Activated CD4-positive, alpha-beta T cell treated with anti-CD3 and anti-CD28 coated beads for 36 hours (primary cell): ENCODE data around the gene AAGAB. TPM values are rescaled to one million over a fixed set of nuclear protein-coding genes. Genes with fewer than 3 reads are reported as not detected.
"Not testable (repeated sequence)": the region's sequence is repeated elsewhere in the genome, so short reads cannot be mapped to it uniquely, and the experiment has no call there.

ENCODE experiments used
- ATAC-seq: fragments of 200-7000 bp; cut with Tn5 transposase; one replicate; pipeline ENCODE4 v1.10.0; 2021; ENCODE audit warnings: mild to moderate bottlenecking, moderate library complexity
- CTCF ChIA-PET: fragments of 350-600 bp; sonication (Branson Sonifier 250); formaldehyde crosslinking; loops from one replicate; lab custom pipeline; 2021; ENCODE audit warnings: antibody characterized with exemption; lab: Charles Lee
- POLR2A ChIA-PET: fragments of 350-600 bp; sonication (Branson Sonifier 250); formaldehyde crosslinking; loops from one replicate; lab custom pipeline; 2021; ENCODE audit warnings: antibody characterized with exemption, inconsistent platforms; lab: Charles Lee
- DNase-seq: peaks from one replicate; pipeline ENCODE4 v3.0.0-alpha.2; 2020
- H3K27ac Mint-ChIP-seq: one replicate; pipeline ENCODE4 v1.8.0; 2021; ENCODE audit warnings: mixed read lengths
- H3K27me3 Mint-ChIP-seq: one replicate; pipeline ENCODE4 v1.8.0; 2021; ENCODE audit warnings: mixed read lengths
- H3K36me3 Mint-ChIP-seq: one replicate; pipeline ENCODE4 v1.8.0; 2021; ENCODE audit warnings: low read depth, mixed read lengths
- H3K4me1 Mint-ChIP-seq: one replicate; pipeline ENCODE4 v1.8.0; 2021; ENCODE audit warnings: mixed read lengths
- H3K4me3 Mint-ChIP-seq: one replicate; pipeline ENCODE4 v1.8.0; 2021; ENCODE audit warnings: mild to moderate bottlenecking, moderate library complexity, mixed read lengths
- H3K9me3 Mint-ChIP-seq: one replicate; pipeline ENCODE4 v1.8.0; 2021; ENCODE audit warnings: low read depth, mixed read lengths
- intact Hi-C, 2 experiments: fragments of 100-400 bp; cut with DNase I in 1 of 2; cut with micrococcal nuclease in 1 of 2; formaldehyde crosslinking; loops; one replicate each; pipeline versions ENCODE4 v1.14.2 to v1.15.1; 2022 to 2024; cut with DNase I, micrococcal nuclease
- total RNA-seq, 2 experiments: library from RNA; stranded (reverse); gene quantifications; one replicate each; pipeline ENCODE4 v1.2.3, GENCODE V29; 2021

Gene AAGAB
- total RNA-seq, 2 experiments from 2014 or later = 43.9 to 48.6 TPM

DNA sequence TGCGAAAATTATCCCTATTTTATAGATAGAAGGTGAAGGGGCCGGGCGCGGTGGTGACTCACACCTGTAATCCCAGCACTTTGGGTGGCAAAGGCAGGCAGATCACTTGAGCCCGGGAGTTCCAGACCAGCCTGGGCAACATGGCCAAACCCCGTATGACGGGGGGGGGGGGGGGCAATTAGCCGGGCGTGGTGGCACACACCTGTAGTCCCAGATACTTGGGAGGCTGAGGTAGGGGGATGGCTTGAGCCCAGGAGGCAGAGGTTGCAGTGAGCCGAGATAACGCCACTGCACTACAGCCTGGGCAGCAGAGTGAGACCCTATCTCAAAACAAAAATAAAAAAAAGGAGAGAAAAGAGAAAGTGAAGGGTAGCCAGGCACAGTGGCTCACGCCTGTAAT, 1.4 kb downstream of the AAGAB start:
- Mint-ChIP-seq H3K36me3 (peaks cover 15% of the 10 kb centered on the region), H3K4me1 (peaks cover 46% of the 10 kb centered on the region), H3K4me3 (peak overlapping the region; percentile 100), H3K27me3 (no peaks in the 10 kb centered on the region), H3K9me3 (peaks cover 2% of the 10 kb centered on the region), H3K27ac (peak overlapping the region; percentile 99)
- ChIA-PET POLR2A (interaction anchor here (1.0 kb wide), 1 partner anchor 588 kb away, joined by 3 read pairs; no protein-coding TSS in a partner anchor), CTCF (interaction anchor here (1.8 kb wide), 1 partner anchor 306 kb away, joined by 6 read pairs; no protein-coding TSS in a partner anchor)
- intact Hi-C loops = loop anchor here in 1 of 2 experiments (5.0 to 10.0 kb wide), 2 partner anchors 548 to 799 kb away; partner anchors contain the start of genes PIAS1 and SMAD6
- DNase-seq = no peak
- ATAC-seq = no peak

DNA sequence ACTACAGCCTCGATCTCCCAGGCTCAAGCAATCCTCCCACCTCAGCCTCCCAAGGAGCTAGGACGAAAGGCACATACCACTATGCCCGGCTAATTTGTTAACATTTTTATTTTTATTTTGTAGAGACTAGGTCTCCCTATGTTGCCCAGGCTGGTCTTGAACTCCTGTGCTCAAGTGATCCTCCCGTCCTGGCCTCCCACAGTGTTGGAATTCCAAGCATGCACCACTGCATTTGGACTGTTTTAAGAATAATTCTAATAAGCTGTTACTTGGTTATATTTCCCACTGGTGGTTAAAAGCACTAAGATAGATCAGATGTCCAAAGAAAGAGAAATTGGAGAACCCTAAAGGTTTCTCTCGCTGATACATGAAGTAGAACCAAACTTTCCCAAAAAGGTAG, 3.1 kb downstream of the AAGAB start:
- DNase-seq (no peak), ATAC-seq (no peak)
- Mint-ChIP-seq H3K4me1 (peaks cover 62% of the 10 kb centered on the region), H3K36me3 (peaks cover 28% of the 10 kb centered on the region), H3K27ac (no peak overlapping the region), H3K9me3 (peaks cover 8% of the 10 kb centered on the region), H3K4me3 (no peak overlapping the region), H3K27me3 (no peaks in the 10 kb centered on the region)
- POLR2A ChIA-PET = no interaction called here
- CTCF ChIA-PET = interaction anchor here (0.6 kb wide), 2 partner anchors 11 to 309 kb away, joined by 3 read pairs; no protein-coding TSS in a partner anchor
- intact Hi-C loops = loop anchor here in 1 of 2 experiments (5.0 to 10.0 kb wide), 2 partner anchors 547 to 801 kb away; partner anchors contain the start of genes PIAS1 and SMAD6

DNA sequence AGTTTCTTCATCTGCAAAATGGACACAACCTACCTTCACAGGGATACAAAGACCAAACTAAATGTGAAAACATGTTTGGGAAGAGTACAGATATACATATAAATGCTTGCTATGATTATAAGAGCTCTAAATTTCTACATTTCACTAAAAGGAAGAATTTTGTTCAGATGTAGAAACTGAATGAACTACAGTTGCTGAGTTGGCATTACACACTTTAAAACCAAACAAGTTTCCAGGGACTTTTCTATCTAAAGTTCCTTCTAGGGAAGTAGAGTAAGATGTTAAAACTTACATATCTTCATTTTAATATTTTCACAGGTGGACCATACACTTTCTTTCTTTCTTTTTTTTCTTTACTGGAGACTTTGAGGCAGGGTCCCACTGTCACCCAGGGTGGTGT, 4.6 kb downstream of the AAGAB start:
- intact Hi-C loops = loop anchor here in 1 of 2 experiments (5.0 to 10.0 kb wide), 3 partner anchors 495 to 802 kb away; partner anchors contain the start of genes PIAS1 and SMAD6
- ATAC-seq = no peak
- no peaks in the 10 kb centered on the region for H3K27me3 Mint-ChIP-seq
- H3K36me3 Mint-ChIP-seq = peaks cover 42% of the 10 kb centered on the region
- no peak overlapping the region for H3K4me3 Mint-ChIP-seq
- peaks cover 9% of the 10 kb centered on the region for H3K9me3 Mint-ChIP-seq
- no peak overlapping the region for H3K27ac Mint-ChIP-seq
- ChIA-PET CTCF (no interaction called here), POLR2A (no interaction called here)
- no peak for DNase-seq
- H3K4me1 Mint-ChIP-seq = peaks cover 60% of the 10 kb centered on the region

DNA sequence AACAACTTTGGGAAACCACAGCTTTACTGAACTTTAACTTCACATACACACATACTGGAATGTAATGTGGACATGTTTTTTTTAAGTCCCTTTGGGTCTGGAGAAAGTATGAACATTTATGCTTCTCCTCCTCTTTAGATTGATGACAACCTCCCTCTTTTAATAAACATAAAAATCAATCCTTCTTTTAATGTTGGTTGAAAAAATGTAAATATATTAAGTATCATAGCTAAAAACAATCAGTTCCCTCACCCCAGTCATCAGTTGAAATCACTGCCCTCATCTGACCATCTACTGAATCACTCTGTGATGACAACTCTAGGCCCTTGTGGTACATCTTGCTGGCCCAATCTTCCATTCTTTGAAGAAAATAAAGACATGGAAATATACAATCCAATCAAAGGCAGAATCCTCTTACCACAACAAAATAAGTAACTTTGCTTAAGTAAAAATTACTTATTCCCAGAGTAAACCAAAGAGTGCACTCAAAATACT, 6.4 kb downstream of the AAGAB start:
- no peak for ATAC-seq

DNA sequence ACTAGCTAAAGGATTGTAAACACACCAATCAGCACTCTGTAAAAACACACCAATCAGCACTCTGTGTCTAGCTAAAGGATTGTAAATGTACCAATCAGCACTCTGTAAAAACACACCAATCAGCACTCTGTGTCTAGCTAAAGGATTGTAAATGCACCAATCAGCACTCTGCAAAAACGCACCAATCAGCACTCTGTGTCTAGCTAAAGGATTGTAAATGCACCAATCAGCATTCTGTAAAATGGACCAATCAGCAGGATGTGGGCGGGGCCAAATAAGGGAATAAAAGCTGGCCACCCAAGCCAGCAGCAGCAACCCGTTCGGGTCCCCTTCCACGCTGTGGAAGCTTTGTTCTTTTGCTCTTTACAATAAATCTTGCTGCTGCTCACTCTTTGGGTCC, 7.9 kb downstream of the AAGAB start:
- H3K9me3 Mint-ChIP-seq, H3K27ac Mint-ChIP-seq, ATAC-seq, CTCF ChIA-PET, H3K4me3 Mint-ChIP-seq, H3K27me3 Mint-ChIP-seq: not testable (repeated sequence)
- POLR2A ChIA-PET = interaction anchor here (0.6 to 0.7 kb wide), 4 partner anchors 10 to 743 kb away, joined by 3 to 4 read pairs (median 3); no protein-coding TSS in a partner anchor
- peaks cover 47% of the 10 kb centered on the region for H3K36me3 Mint-ChIP-seq
- peaks cover 62% of the 10 kb centered on the region for H3K4me1 Mint-ChIP-seq
- DNase-seq = peak; percentile 16
- intact Hi-C loops = loop anchor here in 1 of 2 experiments (10.0 kb wide), 1 partner anchor 498 kb away; no protein-coding TSS in a partner anchor

More for the DNA sequence above, 6.4 kb downstream of the AAGAB start:
- intact Hi-C loops = loop anchor here in 1 of 2 experiments (10.0 kb wide), 1 partner anchor 497 kb away; no protein-coding TSS in a partner anchor
- Mint-ChIP-seq H3K9me3 (peaks cover 9% of the 10 kb centered on the region), H3K27me3 (no peaks in the 10 kb centered on the region), H3K4me3 (no peak overlapping the region), H3K4me1 (peaks cover 62% of the 10 kb centered on the region), H3K36me3 (peaks cover 46% of the 10 kb centered on the region), H3K27ac (peak overlapping the region; percentile 70)
- CTCF ChIA-PET = interaction anchor here (0.8 kb wide), 1 partner anchor 175 kb away, joined by 3 read pairs; no protein-coding TSS in a partner anchor
- POLR2A ChIA-PET = no interaction called here
- no peak for DNase-seq

DNA sequence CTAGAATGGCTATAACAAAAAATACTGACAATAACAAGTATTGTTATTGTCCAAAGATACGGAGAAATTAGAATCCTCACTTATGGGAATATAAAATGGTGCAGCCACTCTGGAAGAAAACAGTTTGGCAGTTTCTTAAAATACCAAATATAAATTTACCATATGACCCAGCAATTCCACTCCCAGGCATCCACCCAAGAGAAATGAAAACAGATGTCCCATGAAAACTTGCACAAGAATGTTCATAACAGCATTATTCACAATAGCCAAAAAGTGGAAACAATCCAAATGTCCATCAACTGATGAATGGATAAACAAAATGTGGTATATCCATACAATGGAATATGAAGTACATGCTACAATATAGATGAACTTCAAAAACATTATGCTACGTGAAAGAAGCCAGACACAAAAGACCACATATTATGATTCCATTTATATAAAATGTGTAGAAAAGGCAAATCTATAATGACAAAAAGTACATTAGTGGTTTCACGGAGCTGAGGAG, 9.4 kb downstream of the AAGAB start:
- DNase-seq (no peak), ATAC-seq (no peak)
- intact Hi-C loops = loop anchor here (2.0 to 10.0 kb wide), 4 partner anchors 56 to 500 kb away; no protein-coding TSS in a partner anchor
- Mint-ChIP-seq H3K27ac (no peak overlapping the region), H3K4me1 (peaks cover 71% of the 10 kb centered on the region), H3K27me3 (no peaks in the 10 kb centered on the region), H3K36me3 (peaks cover 43% of the 10 kb centered on the region), H3K4me3 (no peak overlapping the region), H3K9me3 (peaks cover 9% of the 10 kb centered on the region)
- ChIA-PET POLR2A (interaction anchor here (0.6 kb wide), 1 partner anchor 98 kb away, joined by 3 read pairs; no protein-coding TSS in a partner anchor), CTCF (no interaction called here)

DNA sequence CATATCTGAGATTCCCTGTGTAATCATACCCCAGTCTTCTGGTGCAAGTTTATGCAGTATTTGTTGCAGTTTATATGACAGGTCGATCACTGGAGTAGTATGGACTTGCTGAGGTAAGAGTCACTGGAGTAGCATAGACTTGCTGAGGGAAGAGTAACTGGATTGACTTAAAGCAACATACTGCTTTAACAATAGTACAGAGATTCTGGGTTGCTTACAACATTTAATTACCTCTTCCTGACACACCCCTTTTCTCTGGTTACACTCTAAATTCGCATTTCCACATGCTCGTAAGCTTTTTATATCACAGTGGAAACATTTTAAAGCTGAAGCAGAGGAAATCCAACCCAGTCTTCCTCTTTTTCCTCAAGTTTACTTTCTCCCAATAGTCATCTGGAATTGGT, 11.8 kb downstream of the AAGAB start:
- peaks cover 64% of the 10 kb centered on the region for H3K4me1 Mint-ChIP-seq
- H3K27me3 Mint-ChIP-seq = no peaks in the 10 kb centered on the region
- DNase-seq (no peak), ATAC-seq (no peak)
- no peak overlapping the region for H3K27ac Mint-ChIP-seq
- H3K9me3 Mint-ChIP-seq = peaks cover 7% of the 10 kb centered on the region
- no peak overlapping the region for H3K4me3 Mint-ChIP-seq
- H3K36me3 Mint-ChIP-seq = peaks cover 34% of the 10 kb centered on the region
- ChIA-PET POLR2A (no interaction called here), CTCF (no interaction called here)
- intact Hi-C loops = loop anchor here (5.0 to 10.0 kb wide), 3 partner anchors 95 to 502 kb away; no protein-coding TSS in a partner anchor

DNA sequence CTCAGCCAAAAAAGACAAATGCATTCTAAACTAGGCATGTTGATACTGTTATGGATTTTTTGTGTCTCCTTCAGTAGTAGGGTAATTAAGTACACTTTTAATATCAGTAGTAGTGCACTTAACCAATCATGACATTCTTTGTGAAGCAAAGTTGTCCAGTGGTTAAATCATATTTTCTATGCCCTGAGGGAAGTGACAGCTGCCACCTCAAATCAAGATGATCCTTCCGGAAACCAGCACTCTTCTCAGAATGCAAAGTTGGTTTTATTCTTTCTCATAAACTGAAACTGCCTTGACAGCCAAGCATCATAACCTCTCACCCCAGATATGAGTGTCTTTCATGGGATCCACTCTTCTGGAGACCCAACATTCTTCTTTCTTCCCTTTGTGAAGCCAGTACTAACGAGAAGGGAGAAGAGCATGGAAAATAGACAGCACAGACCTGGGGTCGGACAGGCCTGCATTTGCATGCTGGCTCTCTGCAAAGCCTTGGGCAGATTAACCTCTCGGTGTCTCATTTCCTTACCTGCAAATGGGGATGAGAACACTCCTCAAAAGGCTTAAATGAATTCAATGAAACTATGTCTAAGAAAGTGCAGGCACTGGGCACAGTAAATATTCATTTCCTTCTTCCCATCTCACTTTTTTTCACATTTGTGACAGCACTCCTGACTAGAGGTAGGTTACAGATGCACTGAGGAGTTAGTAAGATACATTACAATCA, 13.2 kb downstream of the AAGAB start:
- CTCF ChIA-PET = interaction anchor here (0.6 to 2.5 kb wide), 7 partner anchors 14 to 240 kb away, joined by 3 to 15 read pairs (median 6); partner anchors contain the start of genes AAGAB and IQCH
- H3K4me1 Mint-ChIP-seq = peaks cover 52% of the 10 kb centered on the region

DNA sequence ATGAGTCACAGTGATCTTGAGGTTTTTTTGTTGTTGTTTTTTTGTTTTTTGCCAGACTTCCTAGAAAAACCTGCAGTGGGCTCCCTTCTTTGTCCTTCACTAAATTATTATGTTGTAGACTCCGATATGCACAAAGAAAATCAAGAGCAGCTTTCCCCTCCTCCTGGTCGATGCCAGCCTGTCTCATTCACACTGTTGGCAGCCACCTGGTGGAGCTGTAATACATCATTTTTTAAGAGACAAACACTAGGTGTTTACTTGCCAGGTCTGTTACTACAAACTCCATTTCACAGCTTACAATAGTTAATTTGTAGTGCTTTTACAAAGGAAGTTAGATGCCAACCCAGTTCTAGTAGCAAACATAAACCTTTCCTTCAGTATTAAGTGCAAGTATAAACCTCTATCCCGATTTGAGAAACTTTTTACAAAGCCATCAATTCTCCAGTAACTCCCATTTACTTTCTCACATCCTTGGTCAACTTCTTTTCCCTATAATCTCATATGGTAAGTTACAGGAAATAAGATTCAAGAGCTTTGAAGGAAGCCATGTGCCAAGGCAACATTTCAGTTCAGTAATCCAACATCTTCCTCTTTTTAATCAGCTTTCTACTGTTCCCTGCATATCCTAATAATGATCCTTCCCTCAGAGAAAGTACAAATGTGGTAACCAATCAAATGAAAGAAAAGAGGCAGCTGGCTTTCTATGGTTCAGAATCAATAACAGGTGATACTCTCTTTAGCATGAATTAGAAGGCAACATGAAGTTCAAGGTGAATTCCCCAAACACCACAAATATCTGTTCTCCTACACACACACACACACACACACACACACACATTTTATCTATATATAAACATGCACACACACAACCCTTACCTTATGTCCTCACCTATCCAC, 14.0 kb downstream of the AAGAB start:
- Mint-ChIP-seq H3K4me3 (peak overlapping the region; percentile 17), H3K9me3 (no peaks in the 10 kb centered on the region), H3K27me3 (no peaks in the 10 kb centered on the region), H3K4me1 (peaks cover 49% of the 10 kb centered on the region), H3K27ac (peak overlapping the region; percentile 89), H3K36me3 (peaks cover 21% of the 10 kb centered on the region)
- ATAC-seq = peak; percentile 45
- POLR2A ChIA-PET = interaction anchor here (0.6 to 1.2 kb wide), 4 partner anchors 53 to 280 kb away, joined by 3 to 5 read pairs (median 4); partner anchors contain the start of gene C15orf61
- peak; percentile 48 for DNase-seq
- intact Hi-C loops = loop anchor here (1.0 to 10.0 kb wide), 14 partner anchors 14 to 600 kb away; partner anchors contain the start of genes AAGAB (in 2 of the 2), IQCH (in 2 of the 2), MAP2K5 (in 1 of the 2) and RNU6-1 (in 1 of the 2)
- CTCF ChIA-PET = interaction anchor here (0.9 to 2.5 kb wide), 11 partner anchors 9 to 294 kb away, joined by 3 to 15 read pairs (median 4); partner anchors contain the start of genes AAGAB and IQCH

More for the DNA sequence above, 13.2 kb downstream of the AAGAB start:
- Mint-ChIP-seq H3K36me3 (peaks cover 22% of the 10 kb centered on the region), H3K4me3 (peak overlapping the region; percentile 30), H3K9me3 (peaks cover under 1% of the 10 kb centered on the region), H3K27me3 (no peaks in the 10 kb centered on the region), H3K27ac (peak overlapping the region; percentile 89)
- DNase-seq (peak; percentile 62), ATAC-seq (peak; percentile 86)
- intact Hi-C loops = loop anchor here (1.0 to 10.0 kb wide), 13 partner anchors 13 to 600 kb away; partner anchors contain the start of genes AAGAB (in 2 of the 2), IQCH (in 2 of the 2), MAP2K5 (in 1 of the 2) and RNU6-1 (in 1 of the 2)
- POLR2A ChIA-PET = no interaction called here

DNA sequence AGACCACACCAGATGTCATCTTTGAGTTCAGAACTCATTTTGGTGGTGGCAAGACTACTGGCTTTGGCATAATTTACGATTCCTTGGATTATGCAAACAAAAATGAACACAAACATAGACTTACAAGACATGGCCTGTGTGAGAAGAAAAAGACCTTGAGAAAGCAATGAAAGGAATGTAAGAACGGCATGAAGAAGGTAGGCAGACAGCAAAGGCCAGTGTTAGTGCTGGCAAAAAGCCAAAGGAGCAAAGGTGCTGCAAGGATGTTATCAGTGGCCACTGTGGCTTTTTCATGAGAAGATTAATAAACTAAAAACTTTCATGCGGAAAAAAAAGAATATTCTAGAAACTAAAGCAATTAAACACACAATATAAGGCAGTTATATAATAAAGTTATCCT, 21.9 kb downstream of the AAGAB start:
- intact Hi-C loops = no loop called here
- Mint-ChIP-seq H3K9me3 (no peaks in the 10 kb centered on the region), H3K27ac (no peak overlapping the region), H3K27me3 (no peaks in the 10 kb centered on the region), H3K4me1 (peaks cover 6% of the 10 kb centered on the region), H3K4me3 (no peak overlapping the region), H3K36me3 (peaks cover 56% of the 10 kb centered on the region)
- DNase-seq = no peak
- ATAC-seq = no peak
- ChIA-PET POLR2A (interaction anchor here (0.7 kb wide), 1 partner anchor 195 kb away, joined by 5 read pairs; no protein-coding TSS in a partner anchor), CTCF (no interaction called here)
